HUES64 (cell line): ENCODE data around the gene PTGDS.
A peak's percentile ranks its signal among the peaks of the same experiment; 100 is the strongest.

Experiments used
- H3K27ac ChIP-seq: 2 replicates; pipeline ENCODE4 v1.7.0; 2013; ENCODE audit warnings: low read depth, low read length, inconsistent platforms
- H3K27me3 ChIP-seq: 2 replicates; pipeline ENCODE4 v1.6.1; 2013; ENCODE audit warnings: mild to moderate bottlenecking, low read length; ENCODE audit not compliant: insufficient read depth
- H3K36me3 ChIP-seq: 2 replicates; pipeline ENCODE4 v1.6.1; 2013; ENCODE audit warnings: mild to moderate bottlenecking, low read length; ENCODE audit not compliant: insufficient read depth
- H3K4me1 ChIP-seq: 2 replicates; pipeline ENCODE4 v1.6.1; 2013; ENCODE audit warnings: mild to moderate bottlenecking, low read length, moderate library complexity; ENCODE audit not compliant: insufficient read depth
- H3K4me3 ChIP-seq: 2 replicates; pipeline ENCODE4 v1.5.1; 2013; ENCODE audit warnings: mild to moderate bottlenecking, low read length, moderate library complexity
- H3K9ac ChIP-seq: 2 replicates; pipeline ENCODE4 v1.6.1; 2013; ENCODE audit warnings: mild to moderate bottlenecking, low read depth, low read length
- H3K9me3 ChIP-seq: 2 replicates; pipeline ENCODE4 v1.6.1; 2013; ENCODE audit warnings: low read depth, low read length; ENCODE audit not compliant: insufficient read depth
- WGBS: fragments of 150-250, 120-280 bp; methylation state at CpG from one replicate; pipeline ENCODE4 v1.1.7; 2013; ENCODE audit warnings: missing lambda C conversion rate; 5-methylcytosine and 5-hydroxymethylcytosine counted together

PTGDS gene

DNA sequence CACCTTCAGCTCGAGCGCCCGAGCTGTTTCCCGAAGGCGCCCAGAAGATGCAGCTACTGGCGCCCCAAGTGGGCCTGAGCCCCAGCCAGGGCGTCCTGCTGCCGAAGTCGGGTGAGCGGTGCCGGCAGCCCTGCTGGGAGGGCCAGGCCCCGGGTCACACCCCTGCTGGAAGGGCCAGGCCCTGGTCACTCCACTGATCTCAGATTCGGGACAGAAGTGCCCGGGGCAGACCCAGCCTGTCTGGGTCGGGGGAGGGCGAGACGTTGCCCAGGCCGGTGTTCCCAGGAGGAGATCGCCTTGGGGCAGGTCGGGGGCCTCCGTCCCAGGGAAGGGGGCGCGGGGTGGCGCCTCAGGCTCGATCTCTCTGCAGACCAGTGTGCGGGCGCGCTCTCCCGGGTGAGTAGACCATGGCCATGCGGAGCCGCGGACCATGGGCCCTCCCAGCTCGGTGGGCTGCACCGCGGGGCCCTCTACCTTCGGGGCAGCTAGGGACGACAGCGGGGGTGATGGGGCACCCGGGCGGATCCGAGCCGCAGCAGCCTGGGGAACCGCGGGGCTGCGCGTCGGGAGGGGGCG, 7.8 kb downstream of the PTGDS start:
- peaks cover 26% of the 10 kb centered on the region for H3K27me3 ChIP-seq
- no peak overlapping the region for H3K9ac ChIP-seq
- peak overlapping the region; percentile 37 for H3K4me3 ChIP-seq
- no peaks in the 10 kb centered on the region for H3K36me3 ChIP-seq
- H3K27ac ChIP-seq: no peak overlapping the region
- H3K4me1 ChIP-seq: no peaks in the 10 kb centered on the region
- 51% methylated on average over 48 of the region's 48 CpGs for WGBS
- H3K9me3 ChIP-seq: 0 out of 2 replicates have a peak, but pooled peaks cover under 1% of the 10 kb centered on the region

DNA sequence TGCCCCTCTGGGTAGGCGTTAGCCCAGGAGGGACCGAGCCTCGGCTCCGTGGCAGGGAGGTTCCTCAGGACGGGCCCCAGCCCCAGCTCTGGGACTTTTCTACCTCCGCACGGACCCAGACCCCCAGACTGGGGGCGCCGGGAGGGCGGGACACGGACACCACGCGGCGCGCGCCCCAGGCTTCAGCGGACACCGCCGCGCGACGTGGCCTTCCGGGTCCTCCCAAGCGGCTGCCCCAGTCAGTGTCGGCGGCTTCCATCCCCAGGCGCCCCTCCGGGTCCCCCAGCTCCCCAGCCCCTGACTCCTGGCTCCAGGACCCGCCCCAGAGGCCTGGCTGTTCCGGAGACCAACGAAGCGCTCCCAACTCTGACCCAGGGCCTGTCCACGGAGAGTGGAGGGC, 8.5 kb downstream of the PTGDS start:
- 70% methylated on average over 33 of the region's 33 CpGs for WGBS
- Histone ChIP-seq H3K9me3 (0 out of 2 replicates have a peak, but pooled peaks cover 6% of the 10 kb centered on the region), H3K4me1 (no peaks in the 10 kb centered on the region), H3K36me3 (no peaks in the 10 kb centered on the region), H3K27ac (no peak overlapping the region), H3K9ac (no peak overlapping the region), H3K4me3 (no peak overlapping the region), H3K27me3 (peaks cover 27% of the 10 kb centered on the region)

DNA sequence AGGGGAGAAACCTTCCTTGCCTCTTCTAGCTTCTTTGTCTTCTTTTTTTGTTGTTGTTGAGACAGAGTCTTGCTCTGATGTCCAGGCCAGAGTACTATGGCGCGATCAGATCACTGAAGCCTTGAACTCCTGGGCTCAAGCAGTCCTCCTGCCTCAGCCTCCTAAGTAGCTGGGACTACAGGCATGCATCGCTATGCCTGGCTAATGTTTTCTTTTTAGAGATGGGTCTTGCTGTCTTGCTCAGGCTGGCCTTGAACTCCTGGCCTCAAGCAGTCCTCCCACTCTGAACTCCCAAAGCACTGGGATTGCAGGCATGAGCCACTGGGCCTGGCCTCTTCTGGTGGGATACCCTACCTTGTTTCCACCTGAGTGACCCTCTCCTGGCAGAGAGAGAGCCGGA, 11.6 kb downstream of the PTGDS start:
- 92% methylated on average over 4 of the region's 4 CpGs for WGBS
- H3K27me3 ChIP-seq: peaks cover 28% of the 10 kb centered on the region
- no peak overlapping the region for H3K27ac ChIP-seq
- H3K4me3 ChIP-seq: no peak overlapping the region
- no peaks in the 10 kb centered on the region for H3K4me1 ChIP-seq
- H3K9me3 ChIP-seq: 0 out of 2 replicates have a peak, but pooled peaks cover 6% of the 10 kb centered on the region
- peaks cover 4% of the 10 kb centered on the region; the same call in 1 of the 2 replicates for H3K36me3 ChIP-seq
- no peak overlapping the region for H3K9ac ChIP-seq

DNA sequence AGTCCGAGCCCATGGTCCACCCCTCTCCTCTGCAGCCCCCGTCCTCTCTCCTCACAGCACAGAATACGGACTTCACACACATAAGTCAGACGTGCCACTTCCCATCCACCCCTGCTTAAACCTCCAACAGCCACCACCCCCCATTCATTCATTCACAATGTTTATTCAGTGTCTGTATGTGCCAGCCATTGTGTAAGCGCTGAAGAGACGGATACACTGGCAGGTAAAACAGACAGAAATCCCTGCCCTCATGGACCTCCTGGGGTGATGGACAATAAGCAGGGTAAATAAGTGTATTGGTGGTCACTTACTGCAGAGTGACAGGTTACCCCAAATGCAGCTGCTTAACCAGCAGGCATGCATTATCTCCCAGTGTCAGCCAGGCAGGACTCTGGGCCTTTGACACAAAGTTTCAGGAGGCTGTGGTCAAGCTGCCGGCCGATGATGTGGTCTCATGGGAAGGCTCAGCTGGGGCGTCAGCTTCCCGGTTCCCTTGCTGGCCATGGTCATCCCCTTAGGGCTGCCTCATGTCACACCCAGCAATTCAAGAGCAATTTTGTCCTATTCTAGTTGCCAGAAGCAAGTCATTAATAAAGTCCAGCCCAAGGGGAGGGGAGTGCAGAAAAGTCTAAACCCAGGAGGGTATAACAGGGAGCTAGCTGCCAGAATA, 13.1 kb downstream of the PTGDS start:
- 0 out of 2 replicates have a peak, but pooled peaks cover 6% of the 10 kb centered on the region for H3K9me3 ChIP-seq
- no peaks in the 10 kb centered on the region for H3K4me1 ChIP-seq
- peaks cover 24% of the 10 kb centered on the region for H3K27me3 ChIP-seq
- H3K27ac ChIP-seq: no peak overlapping the region
- H3K4me3 ChIP-seq: no peak overlapping the region
- peaks cover 5% of the 10 kb centered on the region; the same call in 1 of the 2 replicates for H3K36me3 ChIP-seq
- 81% methylated on average over 10 of the region's 10 CpGs for WGBS
- H3K9ac ChIP-seq: no peak overlapping the region

DNA sequence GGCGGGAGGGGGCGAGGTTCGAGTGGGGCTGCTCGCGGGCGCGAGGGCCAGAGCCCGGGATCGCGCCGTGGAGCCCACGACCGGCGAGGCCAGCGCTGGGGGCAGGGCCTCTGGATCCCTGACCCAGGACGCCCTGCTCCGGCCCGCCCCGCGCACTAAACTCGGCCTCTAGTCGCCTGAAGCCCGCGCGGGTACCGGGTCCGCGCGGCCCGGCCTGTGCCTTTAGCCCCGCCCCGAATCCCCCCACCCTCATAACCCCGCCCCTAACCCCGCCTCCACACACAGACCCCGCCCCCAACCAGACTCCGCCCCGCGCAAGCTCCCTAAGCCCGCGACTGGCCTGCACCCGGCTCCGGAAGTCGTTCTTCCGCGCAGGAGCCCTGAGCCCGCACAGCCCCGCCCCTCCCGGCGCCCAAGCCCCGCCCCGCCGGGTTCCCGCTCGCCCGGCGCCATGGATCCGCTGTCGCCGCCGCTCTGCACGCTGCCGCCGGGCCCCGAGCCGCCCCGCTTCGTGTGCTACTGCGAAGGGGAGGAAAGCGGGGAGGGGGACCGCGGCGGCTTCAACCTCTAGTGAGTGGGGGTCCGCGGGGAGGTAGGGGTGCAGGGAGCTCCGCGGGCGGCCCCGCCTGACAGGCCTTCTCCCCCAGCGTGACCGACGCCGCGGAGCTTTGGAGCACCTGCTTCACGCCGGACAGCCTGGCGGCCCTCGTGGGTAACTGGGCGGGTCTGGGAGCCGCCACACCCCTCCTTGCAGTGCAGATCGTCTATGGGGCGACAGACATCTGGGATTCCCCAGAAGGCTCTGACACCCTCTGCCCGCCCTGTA, 14.9 kb downstream of the PTGDS start, which contains the start of gene PAXX:
Gene PAXX (plus strand): TSS at position 430 of the 826 bp plus-strand sequence. CDS start 22 bp downstream, at position 452.
- peak within 1 kb of the TSS; percentile 77 for H3K4me3 ChIP-seq
- H3K27me3 ChIP-seq: peaks cover 12% of the 10 kb centered on the region; the same call in 1 of the 2 replicates
- H3K36me3 ChIP-seq: peaks cover 5% of the 10 kb centered on the region; the same call in 1 of the 2 replicates
- peak within 1 kb of the TSS; percentile 55; the same call in 1 of the 2 replicates for H3K27ac ChIP-seq
- peak within 1 kb of the TSS; percentile 70 for H3K9ac ChIP-seq
- H3K4me1 ChIP-seq: peaks cover 7% of the 10 kb centered on the region
- WGBS: 1% methylated on average over 90 of the region's 92 CpGs
- 0 out of 2 replicates have a peak, but pooled peaks cover 6% of the 10 kb centered on the region for H3K9me3 ChIP-seq

DNA sequence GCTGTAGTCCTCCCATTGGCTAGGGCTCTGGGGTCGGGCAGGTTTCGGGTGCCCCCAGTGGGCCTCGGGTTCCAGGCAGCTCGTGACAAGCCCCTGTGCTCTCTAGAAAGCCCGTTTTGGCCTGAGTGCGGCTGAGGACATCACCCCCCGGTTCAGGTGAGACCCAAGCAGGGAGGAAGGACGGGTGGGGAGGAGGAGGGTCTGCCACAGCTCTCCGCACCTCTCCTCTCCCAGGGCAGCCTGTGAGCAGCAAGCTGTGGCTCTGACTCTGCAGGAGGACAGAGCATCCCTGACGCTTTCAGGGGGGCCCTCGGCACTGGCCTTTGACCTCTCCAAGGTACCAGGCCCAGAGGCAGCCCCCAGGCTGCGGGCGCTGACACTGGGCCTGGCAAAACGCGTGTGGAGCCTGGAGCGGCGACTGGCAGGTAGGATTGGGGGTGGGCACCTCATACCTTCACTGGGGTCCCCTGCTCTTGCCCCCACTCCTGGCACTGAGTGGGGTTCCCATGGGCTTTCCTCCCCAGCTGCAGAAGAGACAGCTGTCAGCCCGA, 15.6 kb downstream of the PTGDS start:
- Histone ChIP-seq H3K27ac (0 out of 2 replicates have a peak overlapping the region, but pooled peaks have one; percentile 55), H3K4me1 (peaks cover 9% of the 10 kb centered on the region), H3K36me3 (peaks cover 5% of the 10 kb centered on the region; the same call in 1 of the 2 replicates), H3K27me3 (peaks cover 11% of the 10 kb centered on the region; the same call in 1 of the 2 replicates), H3K4me3 (peak overlapping the region; percentile 77), H3K9me3 (0 out of 2 replicates have a peak, but pooled peaks cover 6% of the 10 kb centered on the region), H3K9ac (peak overlapping the region; percentile 70)
- whole genome bisulfite sequencing: 41% methylated on average over 18 of the region's 18 CpGs

- Histone ChIP-seq H3K27me3 (peaks cover 11% of the 10 kb centered on the region; the same call in 1 of the 2 replicates), H3K4me3 (0 out of 2 replicates have a peak overlapping the region, but pooled peaks have one; percentile 23), H3K27ac (no peak overlapping the region), H3K36me3 (peaks cover 5% of the 10 kb centered on the region; the same call in 1 of the 2 replicates), H3K4me1 (peaks cover 9% of the 10 kb centered on the region), H3K9me3 (0 out of 2 replicates have a peak, but pooled peaks cover 6% of the 10 kb centered on the region), H3K9ac (no peak overlapping the region)
- WGBS: 95% methylated on average over 54 of the region's 54 CpGs
Measured at GRCh38 chr9:136994180-136994887, 17.0 kb downstream of the PTGDS start.

DNA sequence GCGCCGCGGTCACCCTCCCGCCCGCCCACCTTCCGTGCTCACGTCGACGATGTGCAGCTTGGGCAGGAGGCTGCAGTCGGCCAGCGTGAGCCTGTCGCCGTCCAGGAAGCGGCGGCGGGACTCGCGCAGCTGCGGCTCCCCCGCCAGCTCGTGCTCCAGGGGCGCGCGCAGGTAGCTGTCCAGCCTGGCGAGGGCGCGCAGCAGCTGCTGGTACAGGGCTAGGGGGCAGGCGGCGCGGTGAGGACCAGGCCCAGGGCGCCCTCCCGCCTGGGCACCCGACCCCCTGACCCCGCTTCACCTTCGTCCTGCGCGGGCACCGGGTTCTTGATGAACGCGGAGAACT, 17.6 kb downstream of the PTGDS start:
- Histone ChIP-seq H3K9ac (no peak overlapping the region), H3K9me3 (0 out of 2 replicates have a peak, but pooled peaks cover 6% of the 10 kb centered on the region), H3K4me1 (peaks cover 9% of the 10 kb centered on the region), H3K36me3 (peaks cover 5% of the 10 kb centered on the region; the same call in 1 of the 2 replicates), H3K27me3 (peaks cover 11% of the 10 kb centered on the region; the same call in 1 of the 2 replicates), H3K27ac (no peak overlapping the region), H3K4me3 (peak overlapping the region; percentile 21; the same call in 1 of the 2 replicates)
- WGBS: 96% methylated on average over 40 of the region's 40 CpGs

DNA sequence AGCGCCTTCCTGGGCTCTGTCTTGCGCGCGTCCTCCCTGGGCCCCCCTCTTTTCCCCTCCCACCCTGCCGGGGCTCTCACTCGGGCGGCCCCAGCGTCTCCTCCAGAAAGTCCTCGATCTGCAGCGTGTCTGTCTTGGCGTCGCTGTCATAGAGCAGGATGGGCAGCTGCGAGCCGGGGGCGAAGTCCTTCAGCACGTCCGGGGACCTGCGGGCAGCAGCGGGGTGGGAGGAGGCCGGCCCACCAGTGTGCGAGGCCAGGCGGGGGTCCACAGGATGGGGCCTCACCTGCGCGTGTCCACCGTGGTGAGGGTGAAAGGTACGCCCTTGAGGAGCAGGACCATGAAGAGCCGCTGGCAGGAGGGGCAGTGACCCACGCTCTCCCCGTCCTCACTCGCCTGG, 18.1 kb downstream of the PTGDS start:
- WGBS: 94% methylated on average over 30 of the region's 30 CpGs
- no peak overlapping the region for H3K9ac ChIP-seq
- H3K27me3 ChIP-seq: peaks cover 11% of the 10 kb centered on the region; the same call in 1 of the 2 replicates
- H3K4me3 ChIP-seq: no peak overlapping the region
- peaks cover 9% of the 10 kb centered on the region for H3K4me1 ChIP-seq
- peaks cover 5% of the 10 kb centered on the region; the same call in 1 of the 2 replicates for H3K36me3 ChIP-seq
- no peak overlapping the region for H3K27ac ChIP-seq
- 0 out of 2 replicates have a peak, but pooled peaks cover 3% of the 10 kb centered on the region for H3K9me3 ChIP-seq

- WGBS: 86% methylated on average over 12 of the region's 12 CpGs
- Histone ChIP-seq H3K4me3 (no peak overlapping the region), H3K4me1 (peaks cover 9% of the 10 kb centered on the region)
Measured at GRCh38 chr9:136995772-136996311, 18.5 kb downstream of the PTGDS start.

More at GRCh38 chr9:136995772-136996311, 18.5 kb downstream of the PTGDS start:
- Histone ChIP-seq H3K27me3 (peaks cover 11% of the 10 kb centered on the region; the same call in 1 of the 2 replicates), H3K36me3 (peaks cover 5% of the 10 kb centered on the region; the same call in 1 of the 2 replicates), H3K9ac (no peak overlapping the region), H3K9me3 (no peaks in the 10 kb centered on the region), H3K27ac (no peak overlapping the region)
